LNCAP (cell line): ENCODE data around the gene RUNX2.

Experiments
- TF ChIP-seq, protein P1 (sequence below): fragments of 450-650 bp; IDR thresholded peaks from 2 replicates; pipeline ENCODE4 v1.5.1; 2017; ENCODE audit warnings: mild to moderate bottlenecking

Gene RUNX2

GRCh38 chr6:45645302-45645701 lies 317.2 kb downstream of the RUNX2 start:
- TF ChIP-seq, protein P1, sequence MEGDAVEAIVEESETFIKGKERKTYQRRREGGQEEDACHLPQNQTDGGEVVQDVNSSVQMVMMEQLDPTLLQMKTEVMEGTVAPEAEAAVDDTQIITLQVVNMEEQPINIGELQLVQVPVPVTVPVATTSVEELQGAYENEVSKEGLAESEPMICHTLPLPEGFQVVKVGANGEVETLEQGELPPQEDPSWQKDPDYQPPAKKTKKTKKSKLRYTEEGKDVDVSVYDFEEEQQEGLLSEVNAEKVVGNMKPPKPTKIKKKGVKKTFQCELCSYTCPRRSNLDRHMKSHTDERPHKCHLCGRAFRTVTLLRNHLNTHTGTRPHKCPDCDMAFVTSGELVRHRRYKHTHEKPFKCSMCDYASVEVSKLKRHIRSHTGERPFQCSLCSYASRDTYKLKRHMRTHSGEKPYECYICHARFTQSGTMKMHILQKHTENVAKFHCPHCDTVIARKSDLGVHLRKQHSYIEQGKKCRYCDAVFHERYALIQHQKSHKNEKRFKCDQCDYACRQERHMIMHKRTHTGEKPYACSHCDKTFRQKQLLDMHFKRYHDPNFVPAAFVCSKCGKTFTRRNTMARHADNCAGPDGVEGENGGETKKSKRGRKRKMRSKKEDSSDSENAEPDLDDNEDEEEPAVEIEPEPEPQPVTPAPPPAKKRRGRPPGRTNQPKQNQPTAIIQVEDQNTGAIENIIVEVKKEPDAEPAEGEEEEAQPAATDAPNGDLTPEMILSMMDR: no peak

DNA sequence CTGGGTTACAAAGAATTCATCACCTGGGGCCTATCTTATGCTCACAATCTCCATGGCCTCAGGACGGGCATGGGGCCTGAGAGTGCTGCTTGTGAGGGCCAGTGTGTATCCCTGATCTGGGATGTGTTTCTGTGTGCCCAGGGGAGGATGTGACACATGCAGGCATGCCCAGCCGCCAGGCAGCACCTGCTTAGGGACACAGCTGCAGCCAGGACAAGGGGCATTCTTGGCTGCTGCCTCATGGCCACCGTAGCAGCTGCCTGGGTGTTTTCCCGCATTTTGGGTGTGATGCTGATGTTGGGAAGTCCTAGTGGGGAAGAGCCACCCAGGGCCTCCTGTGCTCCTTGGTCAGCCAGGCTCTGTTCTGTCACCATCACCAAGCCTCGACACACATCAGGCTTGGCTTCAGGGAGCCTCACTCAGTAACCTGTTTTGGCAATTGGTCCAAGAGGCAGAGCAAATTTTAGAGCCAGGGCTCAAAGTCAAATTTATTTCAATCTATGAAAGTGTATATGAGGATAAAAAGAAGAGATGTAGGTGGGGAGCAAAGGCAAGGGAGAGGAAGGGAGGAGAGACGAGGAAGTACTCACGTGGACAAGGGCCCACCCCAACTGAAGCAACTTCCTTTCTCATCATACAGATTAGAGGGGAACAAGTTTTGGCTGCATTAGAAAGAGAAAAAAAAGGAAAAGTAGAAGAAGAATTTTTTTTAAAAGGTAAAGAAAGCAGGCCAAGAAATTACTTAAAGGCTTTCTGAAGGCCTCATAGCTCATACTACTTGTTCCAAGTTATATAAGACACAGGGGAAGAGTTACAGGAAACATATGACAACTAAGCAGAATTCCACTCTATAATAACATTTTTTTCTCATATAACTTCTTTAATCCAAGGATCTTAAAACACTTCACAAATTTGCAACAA lies 319.5 kb downstream of the RUNX2 start:
- TF ChIP-seq, protein P1: no peak

GRCh38 chr6:45648262-45648620 lies 320.1 kb downstream of the RUNX2 start:
- TF ChIP-seq, protein P1: no peak

DNA sequence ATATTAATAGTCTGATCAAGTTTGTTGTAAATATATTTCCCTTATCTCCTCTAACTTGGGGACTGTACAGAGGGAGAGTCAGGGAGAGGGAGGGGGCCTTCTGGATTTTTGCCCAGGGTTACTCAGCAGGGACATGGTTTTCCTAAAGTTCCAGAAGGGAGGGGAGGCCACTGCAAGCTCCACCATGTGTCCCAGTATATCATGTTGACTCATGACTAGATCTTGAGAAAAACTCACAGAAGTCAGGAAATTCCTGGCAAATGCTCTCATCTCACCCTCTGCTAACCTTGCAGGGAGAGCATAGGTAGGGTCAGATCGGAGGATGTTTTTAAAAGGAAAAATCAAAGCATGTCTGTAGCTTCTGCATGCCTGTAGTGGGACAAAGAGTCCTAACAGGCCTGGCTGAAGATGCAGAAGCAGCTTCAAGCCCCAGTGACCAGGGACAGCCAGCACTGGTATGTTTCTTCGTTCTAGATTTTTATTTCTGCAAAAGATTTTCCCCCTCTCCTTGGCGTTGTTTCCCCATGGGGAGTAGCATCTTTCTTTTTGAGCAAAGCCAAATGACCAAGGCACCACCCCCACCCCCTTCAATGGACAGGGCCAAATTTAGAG lies 322.5 kb downstream of the RUNX2 start:
- TF ChIP-seq, protein P1: no peak

DNA sequence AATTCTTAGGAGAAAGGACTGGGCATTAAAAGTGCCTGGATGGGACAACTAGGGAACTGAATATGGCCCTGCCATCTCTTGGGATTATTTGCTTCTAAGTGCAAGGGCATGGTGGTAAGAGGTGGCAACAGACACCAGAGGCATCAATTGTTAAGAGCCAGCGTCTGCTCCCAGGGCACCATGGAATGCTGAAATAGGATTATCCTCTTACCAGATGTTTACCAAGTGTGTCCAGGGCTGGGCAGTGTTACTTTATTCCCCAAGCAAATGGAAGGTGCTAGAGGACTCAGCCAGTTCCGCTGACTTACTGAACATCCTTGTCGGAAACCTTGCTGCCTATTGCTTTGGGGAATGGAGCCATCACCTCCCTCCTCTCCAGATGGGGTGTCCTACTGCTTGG lies 323.2 kb downstream of the RUNX2 start:
- TF ChIP-seq, protein P1: no peak

DNA sequence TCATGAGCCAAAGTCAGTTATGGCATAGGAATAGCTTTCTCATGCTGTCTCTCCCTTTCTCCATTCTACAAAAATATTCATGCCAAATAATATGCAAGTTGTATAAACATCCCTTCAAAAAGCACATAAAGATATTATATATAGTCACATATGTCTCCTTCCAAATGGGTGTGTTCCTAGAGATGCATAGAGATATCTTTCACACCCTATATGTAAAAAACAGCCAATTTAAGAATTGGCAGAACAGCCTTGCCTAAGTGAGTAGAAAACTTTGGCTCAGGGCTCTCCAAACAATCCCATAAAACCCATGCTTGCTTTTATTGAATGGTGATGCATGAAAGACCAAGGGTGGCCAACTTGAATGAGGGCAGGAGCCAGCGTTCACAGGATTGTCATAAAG lies 324.3 kb downstream of the RUNX2 start:
- TF ChIP-seq, protein P1: no peak

- TF ChIP-seq, protein P1: no peak
Observed at GRCh38 chr6:45653117-45653883, 325.2 kb downstream of the RUNX2 start.
